Gastroesophageal sphincter (tissue), 4 donors: ENCODE data around the gene BAD. TPM values are rescaled to one million over a fixed set of nuclear protein-coding genes. Genes with fewer than 3 reads are reported as not detected.
"Not testable (repeated sequence)": the region's sequence is repeated elsewhere in the genome, so short reads cannot be mapped to it uniquely, and the experiment has no call there.

Source experiments
- ATAC-seq: fragments of 150-250 bp; one replicate; pipeline ENCODE4 v1.9.1; 2016; ENCODE audit warnings: mild to moderate bottlenecking, moderate library complexity
- H3K27ac ChIP-seq, 4 donors: fragments of 200-600 bp; sonication (generic) in 3 of 4; 1 replicate in 3 of 4; 2 replicates in 1 of 4; pipeline ENCODE4 v1.5.1; 2016 to 2019
- H3K27me3 ChIP-seq: fragments of 200-600 bp; sonication (generic); one replicate; pipeline ENCODE4 v1.5.1; 2019
- H3K36me3 ChIP-seq, 2 donors: fragments of 200-600 bp; sonication (generic); one replicate each; pipeline ENCODE4 v1.5.1; 2019; ENCODE audit warnings: control low read depth in 1 of 2
- H3K4me1 ChIP-seq, 3 donors: fragments of 200-600 bp; sonication (generic); 1 replicate in 2 of 3; 2 replicates in 1 of 3; pipeline ENCODE4 v1.5.1; 2016 to 2019; ENCODE audit warnings: control low read depth in 2 of 3
- H3K4me3 ChIP-seq, 2 donors: fragments of 200-600 bp; sonication (generic); one replicate each; pipeline ENCODE4 v1.5.1; 2019; ENCODE audit warnings: mild to moderate bottlenecking in 1 of 2, moderate library complexity in 1 of 2
- H3K9me3 ChIP-seq, 3 donors: fragments of 200-600 bp; sonication (generic); one replicate each; pipeline ENCODE4 v1.5.1; 2017 to 2019; ENCODE audit warnings: control low read depth in 2 of 3
- CTCF ChIP-seq, 4 experiments: fragments of 200-600 bp in 2 of 4; fragments of 450-650 bp in 2 of 4; sonication (generic) in 1 of 4; IDR thresholded peaks; one replicate each; pipeline ENCODE4 v1.5.1; 2017 to 2019; ENCODE audit warnings: antibody characterized with exemption in 4 of 4, mild to moderate bottlenecking in 2 of 4, moderate library complexity in 2 of 4
- EP300 ChIP-seq: sonication (generic); formaldehyde crosslinking; IDR thresholded peaks from one replicate; pipeline ENCODE4 v1.6.1; 2017; ENCODE audit warnings: antibody characterized with exemption, mild to moderate bottlenecking
- POLR2A ChIP-seq, 2 donors: fragments of 450-650 bp; IDR thresholded peaks; one replicate each; pipeline ENCODE4 v1.6.1; 2017; ENCODE audit warnings: antibody characterized with exemption in 2 of 2, mild to moderate bottlenecking in 2 of 2, moderate library complexity in 1 of 2
- POLR2AphosphoS5 ChIP-seq: sonication (generic); formaldehyde crosslinking; IDR thresholded peaks from one replicate; pipeline ENCODE4 v1.6.1; 2017; ENCODE audit warnings: antibody characterized with exemption
- WGBS, 2 donors: methylation state at CpG; one replicate each; pipeline ENCODE4 v1.1.5; 2018; ENCODE audit warnings: low coverage in 1 of 2; 5-methylcytosine and 5-hydroxymethylcytosine counted together
- total RNA-seq, 4 donors: library from RNA; depleted of rRNA; stranded (reverse); fragments of >200 nt; gene quantifications; one replicate each; pipeline ENCODE4 v1.1.0, GENCODE V29; 2016

Gene BAD
- total RNA-seq, 4 donors from 2014 or later = 97.1 to 156 (median 135) TPM

DNA sequence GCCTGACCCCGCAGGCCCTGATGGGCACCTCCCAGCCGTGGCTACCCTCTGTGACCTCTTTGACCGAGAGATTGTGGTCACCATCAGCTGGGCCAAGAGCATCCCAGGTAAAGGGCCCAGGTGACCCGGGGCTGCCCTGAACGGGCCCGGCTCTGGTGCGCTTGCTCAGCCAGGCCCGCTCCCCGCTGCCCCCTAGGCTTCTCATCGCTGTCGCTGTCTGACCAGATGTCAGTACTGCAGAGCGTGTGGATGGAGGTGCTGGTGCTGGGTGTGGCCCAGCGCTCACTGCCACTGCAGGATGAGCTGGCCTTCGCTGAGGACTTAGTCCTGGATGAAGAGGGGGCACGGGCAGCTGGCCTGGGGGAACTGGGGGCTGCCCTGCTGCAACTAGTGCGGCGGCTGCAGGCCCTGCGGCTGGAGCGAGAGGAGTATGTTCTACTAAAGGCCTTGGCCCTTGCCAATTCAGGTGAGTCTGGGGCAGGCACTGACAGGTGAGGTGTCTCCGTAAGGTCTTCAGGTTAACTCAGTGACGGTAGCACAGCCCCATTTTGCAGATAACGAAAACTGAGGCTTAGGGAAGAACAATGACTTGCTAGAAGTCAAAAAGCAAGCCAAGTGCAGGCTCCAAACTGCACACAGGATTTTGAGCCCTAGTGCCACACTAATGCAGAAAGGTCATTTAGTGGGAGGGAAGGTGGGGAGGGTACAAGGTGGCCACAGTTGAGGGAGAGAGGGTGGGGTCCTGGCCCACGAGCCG is 30.5 kb upstream of the BAD start:
- H3K27me3 ChIP-seq = no peaks in the 10 kb centered on the region
- H3K4me1 ChIP-seq = peaks cover 0 to 59% (median 14%) of the 10 kb centered on the region in 3 donors
- H3K4me3 ChIP-seq = no peak overlapping the region
- peak overlapping the region in 3 of 4 donors; percentile 66 to 73 (median 71) for H3K27ac ChIP-seq
- H3K9me3 ChIP-seq = no peaks in the 10 kb centered on the region
- WGBS, 2 donors = 67 to 100% methylated on average over 1 to 7 of the region's 24 CpGs
- no peak for ATAC-seq
- TF ChIP-seq POLR2A (IDR thresholded peaks at IDR 0.05) (no peak), POLR2AphosphoS5 (no peak), CTCF (IDR thresholded peaks at IDR 0.05) (no peak), EP300 (no peak)
- H3K36me3 ChIP-seq = peaks cover 0 to 34% of the 10 kb centered on the region in 2 donors

- H3K4me1 ChIP-seq = peaks cover 0 to 53% (median 13%) of the 10 kb centered on the region in 3 donors
- TF ChIP-seq CTCF (IDR thresholded peaks at IDR 0.05) = peak in 1 of 4 experiments; percentile 7
- no peak for TF ChIP-seq POLR2AphosphoS5
- H3K9me3 ChIP-seq = no peaks in the 10 kb centered on the region
- H3K36me3 ChIP-seq = peaks cover 0 to 31% of the 10 kb centered on the region in 2 donors
- no peak for ATAC-seq
- peak overlapping the region in 1 of 2 donors; percentile 16 for H3K4me3 ChIP-seq
- H3K27me3 ChIP-seq = no peaks in the 10 kb centered on the region
- 70% methylated on average over 2 of the region's 19 CpGs; no CpG with 5 or more reads in 1 of the 2 donors for WGBS, 2 donors
- peak overlapping the region in 3 of 4 donors; percentile 66 to 73 (median 71) for H3K27ac ChIP-seq
Measured at GRCh38 chr11:64314146-64314804, 29.8 kb upstream of the BAD start.

DNA sequence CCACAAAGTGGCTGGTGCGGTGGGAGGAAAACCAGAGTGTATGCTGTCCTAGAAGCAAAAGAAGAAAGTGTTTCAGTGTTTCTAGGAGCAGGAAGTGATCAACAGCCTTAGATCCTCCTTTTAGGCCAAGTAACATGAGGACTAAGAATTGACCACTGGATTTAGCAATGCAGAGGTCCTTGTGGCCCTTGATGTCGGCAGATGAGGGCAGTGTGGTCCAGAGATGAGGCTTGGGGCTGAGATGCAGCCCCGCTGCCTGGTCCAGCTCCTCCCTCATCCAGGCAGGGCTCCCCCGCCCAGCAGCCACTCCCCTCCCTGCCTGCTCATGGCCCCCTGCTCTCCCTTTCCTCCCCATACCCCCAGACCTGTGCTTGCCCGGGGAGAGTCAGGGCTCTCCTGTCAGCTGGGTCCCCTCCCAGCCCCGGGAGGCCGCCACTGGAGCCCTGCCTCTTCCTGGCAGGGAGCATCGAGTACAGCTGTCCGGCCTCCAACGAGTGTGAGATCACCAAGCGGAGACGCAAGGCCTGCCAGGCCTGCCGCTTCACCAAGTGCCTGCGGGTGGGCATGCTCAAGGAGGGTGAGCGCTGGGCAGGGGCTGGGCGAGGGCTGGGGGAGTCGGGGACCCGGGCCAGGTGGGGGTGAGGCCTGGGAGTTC is 29.2 kb upstream of the BAD start:
- peak; percentile 24 for ATAC-seq
- Histone ChIP-seq H3K9me3 (no peaks in the 10 kb centered on the region), H3K27ac (peak overlapping the region in 3 of 4 donors; percentile 66 to 73 (median 71)), H3K27me3 (no peaks in the 10 kb centered on the region), H3K36me3 (peaks cover 0 to 31% of the 10 kb centered on the region in 2 donors), H3K4me1 (peaks cover 0 to 47% (median 7%) of the 10 kb centered on the region in 3 donors), H3K4me3 (peak overlapping the region in 1 of 2 donors; percentile 16)
- 67% methylated on average over 2 of the region's 18 CpGs; no CpG with 5 or more reads in 1 of the 2 donors for WGBS, 2 donors
- no peak for TF ChIP-seq POLR2A (IDR thresholded peaks at IDR 0.05)
- TF ChIP-seq POLR2AphosphoS5 = no peak
- no peak for TF ChIP-seq CTCF (IDR thresholded peaks at IDR 0.05)
- TF ChIP-seq EP300 = no peak

GRCh38 chr11:64312947-64313346 is 28.5 kb upstream of the BAD start:
- Histone ChIP-seq H3K36me3 (peaks cover 0 to 34% of the 10 kb centered on the region in 2 donors), H3K4me3 (no peak overlapping the region), H3K27me3 (no peaks in the 10 kb centered on the region), H3K4me1 (peaks cover 0 to 47% (median 7%) of the 10 kb centered on the region in 3 donors), H3K9me3 (no peaks in the 10 kb centered on the region), H3K27ac (peak overlapping the region in 3 of 4 donors; percentile 66 to 73 (median 71))
- TF ChIP-seq POLR2A (IDR thresholded peaks at IDR 0.05) (no peak), EP300 (no peak), POLR2AphosphoS5 (no peak), CTCF (IDR thresholded peaks at IDR 0.05) (no peak)
- 83 to 91% methylated on average over 1 to 10 of the region's 10 CpGs for WGBS, 2 donors
- no peak for ATAC-seq

GRCh38 chr11:64307795-64308194 is 23.3 kb upstream of the BAD start:
- peak overlapping the region in 1 of 4 donors; percentile 96 for H3K27ac ChIP-seq
- 97% methylated on average over 5 of the region's 5 CpGs; no CpG with 5 or more reads in 1 of the 2 donors for WGBS, 2 donors
- not testable (repeated sequence) for ATAC-seq, H3K27me3 ChIP-seq, H3K36me3 ChIP-seq, H3K9me3 ChIP-seq, H3K4me3 ChIP-seq
- H3K4me1 ChIP-seq = peaks cover 0 to 50% (median 16%) of the 10 kb centered on the region in 3 donors
